ENCODE data around the gene HECA.

DNA sequence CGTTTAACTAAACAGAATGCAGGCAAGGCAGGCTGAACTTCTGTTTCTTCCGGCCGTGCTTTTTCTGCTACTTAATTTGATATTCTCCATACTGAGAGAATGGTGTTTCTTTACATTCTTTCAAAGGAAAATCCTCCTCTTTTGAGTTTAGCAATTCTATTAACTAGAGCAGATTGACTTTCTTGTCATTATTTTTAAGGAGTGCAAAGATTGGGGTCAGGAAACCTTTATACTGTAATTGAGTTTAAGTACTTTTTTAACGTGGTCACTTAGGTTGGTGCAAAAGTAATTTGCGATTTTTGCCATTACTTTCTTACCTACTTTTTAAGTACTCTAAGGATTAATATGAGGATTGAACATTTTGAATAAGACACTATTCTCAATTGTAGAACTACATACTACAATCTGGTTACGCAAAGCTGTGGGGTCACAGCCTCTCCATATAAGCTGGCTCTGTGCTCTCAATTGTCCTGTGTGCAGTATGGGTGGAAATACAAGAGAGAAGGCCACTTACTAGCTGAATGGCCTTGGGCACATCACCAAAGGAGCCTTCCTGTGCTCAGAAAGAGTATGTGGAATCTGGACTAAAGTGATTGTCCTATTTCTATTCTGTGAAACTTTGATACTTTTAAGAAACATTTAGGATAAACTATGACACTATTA, 16.7 kb downstream of the HECA start:
- TF ChIP-seq, protein P1, sequence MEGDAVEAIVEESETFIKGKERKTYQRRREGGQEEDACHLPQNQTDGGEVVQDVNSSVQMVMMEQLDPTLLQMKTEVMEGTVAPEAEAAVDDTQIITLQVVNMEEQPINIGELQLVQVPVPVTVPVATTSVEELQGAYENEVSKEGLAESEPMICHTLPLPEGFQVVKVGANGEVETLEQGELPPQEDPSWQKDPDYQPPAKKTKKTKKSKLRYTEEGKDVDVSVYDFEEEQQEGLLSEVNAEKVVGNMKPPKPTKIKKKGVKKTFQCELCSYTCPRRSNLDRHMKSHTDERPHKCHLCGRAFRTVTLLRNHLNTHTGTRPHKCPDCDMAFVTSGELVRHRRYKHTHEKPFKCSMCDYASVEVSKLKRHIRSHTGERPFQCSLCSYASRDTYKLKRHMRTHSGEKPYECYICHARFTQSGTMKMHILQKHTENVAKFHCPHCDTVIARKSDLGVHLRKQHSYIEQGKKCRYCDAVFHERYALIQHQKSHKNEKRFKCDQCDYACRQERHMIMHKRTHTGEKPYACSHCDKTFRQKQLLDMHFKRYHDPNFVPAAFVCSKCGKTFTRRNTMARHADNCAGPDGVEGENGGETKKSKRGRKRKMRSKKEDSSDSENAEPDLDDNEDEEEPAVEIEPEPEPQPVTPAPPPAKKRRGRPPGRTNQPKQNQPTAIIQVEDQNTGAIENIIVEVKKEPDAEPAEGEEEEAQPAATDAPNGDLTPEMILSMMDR (IDR thresholded peaks at IDR 0.05; ENCODE audit: low read depth, low read length, missing input control), result no peak
- TF ChIP-seq, protein P2, sequence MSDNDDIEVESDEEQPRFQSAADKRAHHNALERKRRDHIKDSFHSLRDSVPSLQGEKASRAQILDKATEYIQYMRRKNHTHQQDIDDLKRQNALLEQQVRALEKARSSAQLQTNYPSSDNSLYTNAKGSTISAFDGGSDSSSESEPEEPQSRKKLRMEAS (IDR thresholded peaks at IDR 0.05), result no peak
- TF ChIP-seq HNF4G (IDR thresholded peaks at IDR 0.05), result no peak
- TF ChIP-seq JUND (IDR thresholded peaks at IDR 0.05), result no peak
- TF ChIP-seq SP1 (IDR thresholded peaks at IDR 0.05), result no peak
- no peak for TF ChIP-seq GABPA (IDR thresholded peaks at IDR 0.05 in 1 of 2, conservative IDR thresholded peaks at IDR 0.05 in 1 of 2)
- TF ChIP-seq, protein P3, sequence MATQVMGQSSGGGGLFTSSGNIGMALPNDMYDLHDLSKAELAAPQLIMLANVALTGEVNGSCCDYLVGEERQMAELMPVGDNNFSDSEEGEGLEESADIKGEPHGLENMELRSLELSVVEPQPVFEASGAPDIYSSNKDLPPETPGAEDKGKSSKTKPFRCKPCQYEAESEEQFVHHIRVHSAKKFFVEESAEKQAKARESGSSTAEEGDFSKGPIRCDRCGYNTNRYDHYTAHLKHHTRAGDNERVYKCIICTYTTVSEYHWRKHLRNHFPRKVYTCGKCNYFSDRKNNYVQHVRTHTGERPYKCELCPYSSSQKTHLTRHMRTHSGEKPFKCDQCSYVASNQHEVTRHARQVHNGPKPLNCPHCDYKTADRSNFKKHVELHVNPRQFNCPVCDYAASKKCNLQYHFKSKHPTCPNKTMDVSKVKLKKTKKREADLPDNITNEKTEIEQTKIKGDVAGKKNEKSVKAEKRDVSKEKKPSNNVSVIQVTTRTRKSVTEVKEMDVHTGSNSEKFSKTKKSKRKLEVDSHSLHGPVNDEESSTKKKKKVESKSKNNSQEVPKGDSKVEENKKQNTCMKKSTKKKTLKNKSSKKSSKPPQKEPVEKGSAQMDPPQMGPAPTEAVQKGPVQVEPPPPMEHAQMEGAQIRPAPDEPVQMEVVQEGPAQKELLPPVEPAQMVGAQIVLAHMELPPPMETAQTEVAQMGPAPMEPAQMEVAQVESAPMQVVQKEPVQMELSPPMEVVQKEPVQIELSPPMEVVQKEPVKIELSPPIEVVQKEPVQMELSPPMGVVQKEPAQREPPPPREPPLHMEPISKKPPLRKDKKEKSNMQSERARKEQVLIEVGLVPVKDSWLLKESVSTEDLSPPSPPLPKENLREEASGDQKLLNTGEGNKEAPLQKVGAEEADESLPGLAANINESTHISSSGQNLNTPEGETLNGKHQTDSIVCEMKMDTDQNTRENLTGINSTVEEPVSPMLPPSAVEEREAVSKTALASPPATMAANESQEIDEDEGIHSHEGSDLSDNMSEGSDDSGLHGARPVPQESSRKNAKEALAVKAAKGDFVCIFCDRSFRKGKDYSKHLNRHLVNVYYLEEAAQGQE (IDR thresholded peaks at IDR 0.05), result no peak
- TF ChIP-seq EGR1 (IDR thresholded peaks at IDR 0.05; ENCODE audit: low read depth in 2 of 2), result no peak
- TF ChIP-seq YY1 (IDR thresholded peaks at IDR 0.05), result no peak
- TF ChIP-seq, protein P4, sequence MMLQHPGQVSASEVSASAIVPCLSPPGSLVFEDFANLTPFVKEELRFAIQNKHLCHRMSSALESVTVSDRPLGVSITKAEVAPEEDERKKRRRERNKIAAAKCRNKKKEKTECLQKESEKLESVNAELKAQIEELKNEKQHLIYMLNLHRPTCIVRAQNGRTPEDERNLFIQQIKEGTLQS (IDR thresholded peaks at IDR 0.05), result no peak
- TF ChIP-seq, protein P5, sequence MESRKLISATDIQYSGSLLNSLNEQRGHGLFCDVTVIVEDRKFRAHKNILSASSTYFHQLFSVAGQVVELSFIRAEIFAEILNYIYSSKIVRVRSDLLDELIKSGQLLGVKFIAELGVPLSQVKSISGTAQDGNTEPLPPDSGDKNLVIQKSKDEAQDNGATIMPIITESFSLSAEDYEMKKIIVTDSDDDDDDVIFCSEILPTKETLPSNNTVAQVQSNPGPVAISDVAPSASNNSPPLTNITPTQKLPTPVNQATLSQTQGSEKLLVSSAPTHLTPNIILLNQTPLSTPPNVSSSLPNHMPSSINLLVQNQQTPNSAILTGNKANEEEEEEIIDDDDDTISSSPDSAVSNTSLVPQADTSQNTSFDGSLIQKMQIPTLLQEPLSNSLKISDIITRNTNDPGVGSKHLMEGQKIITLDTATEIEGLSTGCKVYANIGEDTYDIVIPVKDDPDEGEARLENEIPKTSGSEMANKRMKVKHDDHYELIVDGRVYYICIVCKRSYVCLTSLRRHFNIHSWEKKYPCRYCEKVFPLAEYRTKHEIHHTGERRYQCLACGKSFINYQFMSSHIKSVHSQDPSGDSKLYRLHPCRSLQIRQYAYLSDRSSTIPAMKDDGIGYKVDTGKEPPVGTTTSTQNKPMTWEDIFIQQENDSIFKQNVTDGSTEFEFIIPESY (IDR thresholded peaks at IDR 0.05), result no peak
